ENCODE data around the gene GLS.

The GLS gene

DNA sequence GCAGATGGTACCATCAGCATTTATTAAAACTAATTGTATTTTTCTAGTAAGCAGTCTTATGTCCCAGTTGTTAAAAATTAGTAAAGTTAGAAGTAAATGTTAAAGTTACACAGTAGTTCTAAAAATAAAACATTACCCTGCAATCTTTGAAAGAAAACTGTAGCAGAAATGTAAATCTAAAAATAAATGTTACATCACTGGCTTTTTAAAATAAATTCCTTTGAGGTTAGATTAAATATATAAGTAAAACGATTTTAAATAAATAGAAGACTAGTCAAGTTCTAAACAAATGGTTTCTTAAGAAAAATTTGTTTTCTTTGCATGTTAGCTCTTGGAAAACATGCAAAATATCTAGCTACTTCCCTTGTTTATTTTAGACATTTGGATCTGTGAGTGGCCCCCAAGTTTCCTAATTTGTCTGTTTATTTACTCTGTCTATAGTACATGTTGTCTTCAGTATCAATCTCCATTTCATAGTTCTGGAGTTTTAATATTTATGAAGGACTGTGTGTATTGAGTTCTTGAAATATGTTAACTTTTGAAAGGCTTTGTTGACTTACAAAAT lies 58.2 kb downstream of the GLS start (continued):
- TF ChIP-seq GLI2 (tag by site-specific recombination; IDR thresholded peaks at IDR 0.05; ENCODE audit: borderline replicate concordance, low read depth) = no peak
- TF ChIP-seq ZNF585B (tag by site-specific recombination; IDR thresholded peaks at IDR 0.05) = no peak
- no peak for TF ChIP-seq CTCF (tag by site-specific recombination; IDR thresholded peaks at IDR 0.05)

DNA sequence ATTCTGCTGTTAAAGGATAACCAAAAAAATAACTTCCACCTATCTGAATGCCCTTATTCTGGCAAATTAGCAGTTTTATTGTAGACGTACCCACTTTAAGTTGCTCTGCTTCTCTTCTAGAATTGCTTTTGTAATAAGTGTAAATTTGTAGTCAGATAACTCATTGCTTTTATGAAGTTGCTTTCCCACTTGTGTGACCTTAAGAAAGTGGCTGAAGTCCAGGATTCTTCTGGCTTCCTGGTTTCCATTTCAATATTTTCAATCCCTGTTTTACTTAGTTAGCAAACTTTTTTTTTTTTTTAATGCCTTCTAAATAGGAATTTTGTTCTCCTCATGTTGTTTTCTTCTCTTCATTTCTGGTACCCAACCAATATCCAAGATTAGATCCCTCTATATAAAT lies 59.8 kb downstream of the GLS start:
- TF ChIP-seq ZNF175 (tag by site-specific recombination; IDR thresholded peaks at IDR 0.05) (no peak), RBAK (tag by site-specific recombination; IDR thresholded peaks at IDR 0.05) (no peak), ZNF114 (tag by site-specific recombination; IDR thresholded peaks at IDR 0.05) (no peak), ZBTB21 (tag by site-specific recombination; IDR thresholded peaks at IDR 0.05) (no peak), ZNF571 (tag by site-specific recombination; IDR thresholded peaks at IDR 0.05) (no peak), KLF8 (tag by site-specific recombination; IDR thresholded peaks at IDR 0.05) (no peak), OVOL3 (tag by site-specific recombination; IDR thresholded peaks at IDR 0.05) (no peak), ZNF600 (tag by site-specific recombination; IDR thresholded peaks at IDR 0.05) (no peak), ZNF548 (tag by site-specific recombination; IDR thresholded peaks at IDR 0.05) (no peak)
- TF ChIP-seq, protein P1, sequence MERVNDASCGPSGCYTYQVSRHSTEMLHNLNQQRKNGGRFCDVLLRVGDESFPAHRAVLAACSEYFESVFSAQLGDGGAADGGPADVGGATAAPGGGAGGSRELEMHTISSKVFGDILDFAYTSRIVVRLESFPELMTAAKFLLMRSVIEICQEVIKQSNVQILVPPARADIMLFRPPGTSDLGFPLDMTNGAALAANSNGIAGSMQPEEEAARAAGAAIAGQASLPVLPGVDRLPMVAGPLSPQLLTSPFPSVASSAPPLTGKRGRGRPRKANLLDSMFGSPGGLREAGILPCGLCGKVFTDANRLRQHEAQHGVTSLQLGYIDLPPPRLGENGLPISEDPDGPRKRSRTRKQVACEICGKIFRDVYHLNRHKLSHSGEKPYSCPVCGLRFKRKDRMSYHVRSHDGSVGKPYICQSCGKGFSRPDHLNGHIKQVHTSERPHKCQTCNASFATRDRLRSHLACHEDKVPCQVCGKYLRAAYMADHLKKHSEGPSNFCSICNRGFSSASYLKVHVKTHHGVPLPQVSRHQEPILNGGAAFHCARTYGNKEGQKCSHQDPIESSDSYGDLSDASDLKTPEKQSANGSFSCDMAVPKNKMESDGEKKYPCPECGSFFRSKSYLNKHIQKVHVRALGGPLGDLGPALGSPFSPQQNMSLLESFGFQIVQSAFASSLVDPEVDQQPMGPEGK (tag by site-specific recombination; IDR thresholded peaks at IDR 0.05) = no peak
- Histone ChIP-seq H3K4me1 (ENCODE audit: control insufficient read depth, insufficient read depth, low read length) (peaks cover 6% of the 10 kb centered on the region), H3K9me3 (ENCODE audit: control insufficient read depth, insufficient read depth, low read depth, low read length) (no peaks in the 10 kb centered on the region), H3K36me3 (ENCODE audit: control insufficient read depth in 2 of 2, insufficient read depth in 1 of 2, low read length in 2 of 2) (no peaks in the 10 kb centered on the region), H3K27ac (ENCODE audit: extremely low read depth, low read depth, low read length) (no peak overlapping the region), H3K4me3 (ENCODE audit: low read depth, low read length) (no peak overlapping the region)
- ChIA-PET POLR2A (no interaction called here), CTCF (no interaction called here)

- ChIA-PET CTCF (no interaction called here), POLR2A (no interaction called here)
- TF ChIP-seq ZNF398 (tag by site-specific recombination; IDR thresholded peaks at IDR 0.05) (no peak), OSR2 (tag by site-specific recombination; IDR thresholded peaks at IDR 0.05) (no peak), SALL2 (tag by site-specific recombination; IDR thresholded peaks at IDR 0.05; ENCODE audit: borderline replicate concordance) (no peak), ZNF571 (tag by site-specific recombination; IDR thresholded peaks at IDR 0.05) (no peak), ZBTB20 (tag by site-specific recombination; IDR thresholded peaks at IDR 0.05) (no peak), BCL11B (tag by site-specific recombination; IDR thresholded peaks at IDR 0.05; ENCODE audit: low read depth) (no peak), ZNF350 (tag by site-specific recombination; IDR thresholded peaks at IDR 0.05) (no peak), ZFHX2 (tag by site-specific recombination; conservative IDR thresholded peaks at IDR 0.05) (no peak), ZNF76 (tag by site-specific recombination; IDR thresholded peaks at IDR 0.05; ENCODE audit: borderline replicate concordance, low read depth) (no peak), YY1 (tag by site-specific recombination; IDR thresholded peaks at IDR 0.05) (no peak), ZNF140 (tag by site-specific recombination; IDR thresholded peaks at IDR 0.05) (no peak), ZNF596 (tag by site-specific recombination; IDR thresholded peaks at IDR 0.05) (no peak), ZIC2 (tag by site-specific recombination; IDR thresholded peaks at IDR 0.05) (no peak)
- no peak overlapping the region for H3K4me3 ChIP-seq (ENCODE audit: low read depth, low read length)
- H3K4me1 ChIP-seq (ENCODE audit: control insufficient read depth, insufficient read depth, low read length) = peaks cover 6% of the 10 kb centered on the region
- H3K27ac ChIP-seq (ENCODE audit: extremely low read depth, low read depth, low read length) = no peak overlapping the region
- H3K36me3 ChIP-seq (ENCODE audit: control insufficient read depth in 2 of 2, insufficient read depth in 1 of 2, low read length in 2 of 2) = no peaks in the 10 kb centered on the region
- H3K9me3 ChIP-seq (ENCODE audit: control insufficient read depth, insufficient read depth, low read depth, low read length) = no peaks in the 10 kb centered on the region
Measured at GRCh38 chr2:190941571-190941970, 61.0 kb downstream of the GLS start.

Data from HEK293 (cell line).